ENCODE data around the gene MYO16.

Gene MYO16

DNA sequence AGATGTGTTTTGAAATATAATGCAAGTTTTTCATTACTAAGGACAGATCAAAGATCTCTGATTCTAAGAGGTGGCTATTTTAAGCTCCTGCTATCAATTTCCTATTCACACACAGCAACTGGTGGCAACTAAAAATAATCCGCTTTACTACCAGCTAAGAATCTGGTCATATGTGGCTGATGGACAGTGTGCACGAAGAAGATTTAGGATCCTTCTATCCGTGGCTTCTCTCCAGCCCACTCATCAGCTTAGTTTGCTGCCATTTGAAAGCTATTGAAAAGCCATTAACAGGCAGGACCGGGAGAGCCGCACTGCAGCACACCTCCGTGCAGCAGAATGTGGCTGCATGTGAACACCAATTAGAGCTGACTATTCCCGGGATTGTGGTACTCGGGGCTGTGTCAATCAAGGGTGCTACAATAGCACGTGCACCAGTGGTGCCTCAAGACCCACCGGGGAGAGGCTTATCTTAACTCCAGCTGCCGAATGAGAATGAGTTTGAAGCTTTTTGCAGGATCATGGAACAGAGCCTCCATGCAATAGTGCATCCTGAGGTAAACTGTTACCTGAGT is at the start of gene MYO16:
Gene MYO16, plus strand, starts transcription at position 431 of the 572 bp plus-strand sequence. CDS start 234 bp downstream, outside the sequence.
- no peak for DNase-seq

- no peak for DNase-seq
Observed at GRCh38 chr13:108586826-108587225, 42.6 kb upstream of the MYO16 start.

DNA sequence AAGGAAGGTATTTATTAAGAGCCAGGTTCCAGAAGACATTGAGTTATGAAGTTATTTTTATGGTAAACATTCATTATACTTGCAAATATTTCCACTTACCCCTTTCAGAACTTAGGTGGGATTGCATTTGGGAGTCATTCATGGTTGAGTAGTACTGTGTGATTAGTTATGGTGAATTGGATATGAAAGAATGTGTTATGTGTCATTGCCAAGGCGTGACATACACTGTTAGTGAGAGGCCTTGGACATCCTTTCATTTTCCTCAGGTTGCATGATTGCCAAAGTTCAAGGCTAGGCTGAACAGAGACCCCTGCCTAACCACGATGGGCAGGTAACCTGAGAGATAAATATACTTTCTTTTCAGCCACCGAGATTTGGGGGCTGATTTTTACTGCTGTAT is 40.9 kb upstream of the MYO16 start:
- no peak for DNase-seq

DNA sequence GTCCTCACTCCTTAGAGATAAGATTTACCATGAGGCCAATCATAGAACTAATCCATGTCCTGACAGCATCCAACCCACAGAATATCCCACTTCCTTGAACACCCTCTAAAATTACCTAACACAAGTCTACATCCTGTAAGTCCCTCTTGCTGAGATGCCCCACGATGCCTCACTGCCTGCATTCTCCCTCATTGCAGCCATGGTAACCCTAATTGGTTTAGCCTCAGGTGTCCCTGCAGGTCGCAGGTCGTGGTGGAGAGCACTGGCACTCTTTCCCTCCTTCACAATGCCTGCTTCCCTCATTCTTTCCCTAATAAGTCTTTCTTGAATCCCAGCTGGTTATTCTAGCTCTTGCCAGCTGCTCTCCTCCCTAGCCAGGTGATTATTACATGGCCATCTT is 35.3 kb upstream of the MYO16 start:
- DNase-seq: no peak

DNA sequence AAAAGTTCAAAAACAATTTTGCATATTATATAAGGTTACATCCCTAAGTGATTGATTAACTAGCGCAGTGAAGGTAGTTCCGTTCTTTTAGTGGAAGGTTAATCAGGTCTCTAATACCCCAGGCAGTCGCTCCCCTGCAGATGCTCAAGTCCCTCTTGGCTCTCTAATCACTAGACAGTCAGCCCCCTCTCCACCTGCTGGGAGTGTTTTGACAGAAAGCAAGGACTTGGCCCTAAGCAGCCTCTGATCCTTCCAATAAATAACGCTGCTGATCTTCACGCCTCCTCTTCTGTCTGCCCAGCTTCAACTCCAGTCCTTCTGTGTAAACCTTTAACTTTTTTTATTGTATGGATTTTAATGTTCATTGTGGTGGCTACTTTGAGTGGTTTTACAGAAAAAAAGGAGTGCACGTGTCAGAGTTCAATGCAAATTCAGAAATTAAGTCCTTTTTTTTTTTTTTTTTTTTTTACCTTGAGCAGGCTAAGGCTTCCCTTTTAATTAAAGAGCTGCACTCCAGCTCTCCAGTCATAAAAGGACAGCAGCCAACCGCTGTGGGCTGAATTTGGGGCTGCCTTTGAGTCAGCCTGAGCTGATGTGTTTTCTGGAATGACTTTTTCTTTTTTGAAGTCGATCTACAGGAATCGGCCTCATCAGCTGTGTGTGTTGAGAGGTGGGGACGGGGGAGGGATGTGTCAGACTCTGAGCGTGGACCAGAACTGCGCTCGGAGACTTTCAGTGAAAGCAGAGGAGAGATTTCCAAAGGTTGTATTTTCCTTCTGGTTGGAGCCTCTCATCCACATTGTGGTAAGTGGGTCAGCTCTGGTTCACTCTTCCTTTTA is 33.8 kb upstream of the MYO16 start:
- no peak for DNase-seq

DNA sequence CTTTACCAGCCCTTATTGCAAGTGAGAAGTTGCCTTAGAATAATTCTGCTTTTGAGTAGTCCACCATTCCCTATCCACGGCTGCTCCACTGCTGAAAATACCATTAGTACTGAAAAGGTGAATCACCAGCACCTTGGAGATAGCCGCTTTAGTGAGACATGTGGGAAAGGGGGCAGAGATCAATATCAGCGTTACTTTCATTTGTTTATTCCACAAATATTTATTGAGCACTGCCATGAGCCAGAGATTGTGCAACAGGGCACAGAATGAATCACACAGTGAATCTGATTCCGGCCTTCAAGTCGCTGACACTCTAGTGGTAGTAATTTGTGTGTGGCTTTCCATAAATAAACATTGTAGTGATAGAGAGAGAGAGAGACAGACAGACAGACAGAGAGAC is 31.5 kb upstream of the MYO16 start:
- no peak for DNase-seq

DNA sequence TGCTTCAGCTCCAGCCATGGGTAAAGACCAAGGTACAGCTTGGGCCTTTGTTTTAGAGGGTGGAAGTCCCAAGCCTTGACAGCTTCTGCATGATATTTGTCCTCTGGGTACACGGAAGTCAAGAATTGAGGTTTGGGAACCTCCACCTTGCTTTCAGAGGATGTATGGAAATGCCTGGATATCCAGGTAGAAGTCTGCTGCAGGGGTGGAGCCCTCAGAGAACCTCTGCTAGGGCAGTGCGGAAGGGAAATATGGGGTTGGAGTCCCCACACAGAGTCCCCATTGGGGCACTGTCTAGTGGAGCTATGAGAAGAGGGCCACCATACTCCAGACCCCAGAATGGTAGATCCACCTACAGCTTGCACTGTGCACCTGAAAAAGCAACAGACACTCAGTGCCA is 23.0 kb upstream of the MYO16 start:
- no peak for DNase-seq

GRCh38 chr13:108609353-108609752 is 20.1 kb upstream of the MYO16 start:
- no peak for DNase-seq

DNA sequence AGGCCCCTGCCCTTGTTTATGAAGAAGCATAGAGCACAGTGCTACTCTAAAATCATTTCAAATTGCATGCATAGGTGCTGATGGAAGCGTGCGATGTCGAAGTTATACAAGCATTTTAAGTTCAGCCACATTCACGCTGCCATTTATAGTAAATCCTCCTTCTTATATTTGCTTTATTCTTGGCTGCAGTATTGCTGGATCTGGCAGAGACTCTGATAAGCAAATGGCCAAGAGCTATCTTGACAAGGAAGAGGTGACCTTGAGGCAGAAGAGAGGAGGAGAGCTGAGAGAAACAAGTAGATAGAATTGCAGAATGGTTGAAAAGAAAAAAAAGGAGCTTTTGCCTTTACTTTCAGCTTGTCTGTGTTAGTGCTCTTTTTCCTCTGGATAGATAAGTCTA is 18.9 kb upstream of the MYO16 start:
- DNase-seq: no peak

GRCh38 chr13:108615241-108615640 is 14.2 kb upstream of the MYO16 start:
- DNase-seq: no peak

- DNase-seq: no peak
Observed at GRCh38 chr13:108618233-108618632, 11.2 kb upstream of the MYO16 start.

- DNase-seq: no peak
Observed at GRCh38 chr13:108621462-108621861, 7.9 kb upstream of the MYO16 start.

GRCh38 chr13:108624108-108624507 is 5.3 kb upstream of the MYO16 start:
- DNase-seq: no peak

GRCh38 chr13:108624979-108625378 is 4.4 kb upstream of the MYO16 start:
- no peak for DNase-seq

DNA sequence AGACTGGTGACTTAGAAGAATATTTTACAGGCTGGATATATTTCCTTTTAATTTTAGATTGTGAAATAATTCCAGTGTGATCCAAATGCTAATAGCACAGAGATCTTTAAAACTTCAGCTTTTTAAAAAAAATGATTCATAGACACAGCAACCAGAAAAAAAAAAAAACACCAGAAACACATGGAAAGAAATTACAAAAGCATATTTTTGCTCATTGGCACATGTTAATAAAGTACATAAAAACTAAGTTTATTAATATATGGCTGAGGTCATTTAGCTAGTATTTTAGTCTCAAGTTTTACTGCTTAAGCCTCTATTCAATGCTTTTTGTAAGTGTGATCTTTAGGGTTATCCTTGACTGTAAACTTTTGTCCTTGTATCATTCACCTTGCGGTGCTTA is 577 bp downstream of the MYO16 start:
- DNase-seq: no peak

- no peak for DNase-seq
Observed at GRCh38 chr13:108632649-108633167, 3.3 kb downstream of the MYO16 start.

DNA sequence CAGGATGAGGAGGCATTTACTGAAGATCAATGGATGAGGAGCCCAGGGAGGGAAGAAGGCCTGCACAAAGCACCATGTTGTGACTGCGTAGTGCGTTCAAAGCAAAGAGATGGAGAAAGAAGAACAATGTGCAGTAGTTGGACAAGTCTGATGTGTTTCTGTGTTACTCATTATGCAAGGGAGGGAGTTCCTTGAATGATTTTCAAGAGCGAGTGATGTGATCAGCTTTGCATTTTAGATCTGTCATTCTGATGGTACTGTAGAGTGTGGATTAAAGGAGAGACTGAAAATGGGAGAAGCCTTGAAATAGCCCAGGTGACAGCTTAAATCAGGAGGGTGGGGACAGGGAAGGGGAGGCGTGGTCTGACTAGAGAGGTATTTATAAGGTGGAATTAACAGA is 9.5 kb downstream of the MYO16 start:
- no peak for DNase-seq

GRCh38 chr13:108643646-108644353 is 14.4 kb downstream of the MYO16 start:
- DNase-seq: no peak

DNA sequence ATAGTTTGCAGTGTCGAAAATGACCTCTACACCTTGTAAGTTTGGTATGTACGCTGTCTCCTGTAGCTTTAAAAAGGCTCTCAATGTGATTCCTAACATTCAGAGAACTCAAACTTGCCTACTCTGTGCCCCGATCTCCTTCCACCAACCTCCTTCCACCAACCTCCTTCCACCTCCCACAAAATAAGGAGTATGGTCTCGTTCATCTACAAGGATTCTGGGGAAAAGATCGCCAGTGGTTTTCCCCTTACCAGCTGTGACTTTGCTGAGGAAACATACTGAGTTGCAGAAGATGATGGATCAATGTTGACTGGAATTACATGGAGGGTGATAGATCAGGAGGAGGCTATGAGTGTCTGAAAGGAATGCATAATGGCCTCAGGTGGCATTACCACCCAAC is 16.0 kb downstream of the MYO16 start:
- no peak for DNase-seq

DNA sequence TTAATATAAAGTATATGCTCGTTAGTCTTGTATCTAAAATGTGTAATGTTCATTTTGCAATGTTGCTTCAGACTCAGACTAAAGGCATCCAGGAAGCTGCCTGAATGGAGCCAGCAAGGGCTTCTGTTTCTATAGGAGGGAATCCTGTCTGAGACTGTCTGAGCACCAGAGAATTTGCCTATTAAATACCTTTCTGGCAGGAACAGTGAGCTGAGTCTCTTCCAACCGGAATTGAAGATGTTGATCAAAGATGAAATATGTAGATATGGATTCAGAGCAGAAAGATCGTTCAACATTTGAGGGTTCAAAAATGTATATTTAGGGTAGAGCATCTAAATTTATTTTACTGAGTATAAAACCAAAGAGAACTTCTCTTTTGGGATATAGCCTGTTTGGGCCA is 20.9 kb downstream of the MYO16 start:
- DNase-seq: no peak

GRCh38 chr13:108656742-108657141 is 27.3 kb downstream of the MYO16 start:
- DNase-seq: no peak

DNA sequence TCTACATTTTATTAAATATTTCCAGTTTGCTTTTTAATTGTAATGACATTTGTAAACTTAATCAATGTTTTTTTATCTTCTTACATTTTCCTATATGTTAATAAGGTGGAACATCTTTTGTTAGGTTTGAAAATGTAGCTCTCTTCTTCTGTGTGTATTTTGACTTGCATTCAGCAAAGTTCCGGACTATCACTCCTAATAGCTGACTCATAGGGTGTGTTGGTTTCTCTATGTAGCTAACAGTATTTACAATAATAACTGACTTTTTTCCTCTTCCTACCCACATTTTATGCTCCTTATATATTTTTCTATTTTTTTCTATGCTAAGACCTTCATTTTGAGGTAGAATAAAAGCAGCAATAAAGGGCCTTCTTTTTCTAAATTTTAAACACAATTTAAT is 28.1 kb downstream of the MYO16 start:
- DNase-seq: no peak

GRCh38 chr13:108662528-108662927 is 33.1 kb downstream of the MYO16 start:
- no peak for DNase-seq

DNA sequence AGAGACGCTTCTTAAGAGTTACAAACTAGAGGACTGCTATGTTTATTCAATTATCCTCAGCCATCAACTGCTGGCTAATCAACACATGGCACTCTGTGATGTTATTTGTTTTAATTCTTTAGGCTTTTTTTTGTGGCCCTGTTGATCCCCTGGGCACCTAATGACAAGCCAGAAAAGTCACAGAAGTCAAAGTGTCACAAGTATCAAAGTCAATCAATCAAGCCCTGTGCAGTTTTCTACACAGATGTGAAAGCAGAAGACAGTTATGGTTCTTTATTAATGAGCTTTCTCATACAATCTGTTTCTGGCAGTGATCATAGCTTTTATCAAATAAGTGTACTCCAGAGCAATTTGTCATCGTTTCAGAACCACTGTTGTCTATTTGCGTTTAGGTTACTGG is 34.3 kb downstream of the MYO16 start:
- no peak for DNase-seq

All from CD4-positive, alpha-beta T cell treated with Interleukin-1 beta for 1 hour (primary cell).